ENCODE data around the gene PLCB3. TPM values are rescaled to one million over a fixed set of nuclear protein-coding genes. Genes with fewer than 3 reads are reported as not detected.
"Not testable (repeated sequence)": the region's sequence is repeated elsewhere in the genome, so short reads cannot be mapped to it uniquely, and the experiment has no call there.

Gene PLCB3
- total RNA-seq, 1 donor from 2014 or later = 20.8 TPM

DNA sequence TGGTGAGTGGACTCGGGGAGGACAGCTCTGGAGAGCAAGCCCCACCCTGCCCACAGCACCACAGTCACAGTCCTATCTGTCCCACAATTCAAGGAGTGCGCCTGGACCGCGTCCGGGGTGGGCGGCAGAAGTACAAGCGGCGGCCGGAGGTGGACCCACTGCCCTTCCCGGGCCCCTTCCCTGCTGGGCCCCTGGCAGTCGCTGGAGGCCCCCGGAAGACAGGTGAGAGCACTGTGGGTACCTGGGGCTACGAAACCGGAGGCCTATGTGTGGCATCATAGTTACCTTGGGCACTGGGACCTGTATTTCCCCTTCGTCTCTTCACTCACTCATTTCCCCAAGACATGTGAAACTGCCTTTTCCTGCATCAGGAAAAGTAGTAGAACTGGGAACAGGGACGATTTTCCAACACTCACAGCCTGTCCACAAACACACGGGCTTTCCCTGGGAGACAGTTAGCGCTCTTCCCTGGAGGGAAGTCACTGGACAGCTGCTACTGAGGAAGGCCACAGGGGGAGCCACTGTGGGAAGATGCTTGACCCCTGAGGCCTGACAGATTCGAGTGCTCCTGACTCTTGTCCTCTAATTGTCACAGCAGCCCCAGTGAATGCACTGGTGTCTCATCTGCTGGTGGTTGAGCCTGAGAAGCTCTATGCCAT lies 62.9 kb downstream of the PLCB3 start:
- Histone ChIP-seq H3K36me3 (ENCODE audit: control insufficient read depth, insufficient read depth, low read length) (peaks cover 10% of the 10 kb centered on the region), H3K27me3 (ENCODE audit: control insufficient read depth, insufficient read depth, low read length) (no peaks in the 10 kb centered on the region), H3K4me3 (ENCODE audit: low read depth, low read length) (no peak overlapping the region)
- TF ChIP-seq, protein P1, sequence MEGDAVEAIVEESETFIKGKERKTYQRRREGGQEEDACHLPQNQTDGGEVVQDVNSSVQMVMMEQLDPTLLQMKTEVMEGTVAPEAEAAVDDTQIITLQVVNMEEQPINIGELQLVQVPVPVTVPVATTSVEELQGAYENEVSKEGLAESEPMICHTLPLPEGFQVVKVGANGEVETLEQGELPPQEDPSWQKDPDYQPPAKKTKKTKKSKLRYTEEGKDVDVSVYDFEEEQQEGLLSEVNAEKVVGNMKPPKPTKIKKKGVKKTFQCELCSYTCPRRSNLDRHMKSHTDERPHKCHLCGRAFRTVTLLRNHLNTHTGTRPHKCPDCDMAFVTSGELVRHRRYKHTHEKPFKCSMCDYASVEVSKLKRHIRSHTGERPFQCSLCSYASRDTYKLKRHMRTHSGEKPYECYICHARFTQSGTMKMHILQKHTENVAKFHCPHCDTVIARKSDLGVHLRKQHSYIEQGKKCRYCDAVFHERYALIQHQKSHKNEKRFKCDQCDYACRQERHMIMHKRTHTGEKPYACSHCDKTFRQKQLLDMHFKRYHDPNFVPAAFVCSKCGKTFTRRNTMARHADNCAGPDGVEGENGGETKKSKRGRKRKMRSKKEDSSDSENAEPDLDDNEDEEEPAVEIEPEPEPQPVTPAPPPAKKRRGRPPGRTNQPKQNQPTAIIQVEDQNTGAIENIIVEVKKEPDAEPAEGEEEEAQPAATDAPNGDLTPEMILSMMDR (IDR thresholded peaks at IDR 0.05; ENCODE audit: insufficient read depth, low read length, severe bottlenecking) = peak; percentile 20
- no peak for FAIRE-seq
- DNase-seq (ENCODE audit: low read depth) = no peak

DNA sequence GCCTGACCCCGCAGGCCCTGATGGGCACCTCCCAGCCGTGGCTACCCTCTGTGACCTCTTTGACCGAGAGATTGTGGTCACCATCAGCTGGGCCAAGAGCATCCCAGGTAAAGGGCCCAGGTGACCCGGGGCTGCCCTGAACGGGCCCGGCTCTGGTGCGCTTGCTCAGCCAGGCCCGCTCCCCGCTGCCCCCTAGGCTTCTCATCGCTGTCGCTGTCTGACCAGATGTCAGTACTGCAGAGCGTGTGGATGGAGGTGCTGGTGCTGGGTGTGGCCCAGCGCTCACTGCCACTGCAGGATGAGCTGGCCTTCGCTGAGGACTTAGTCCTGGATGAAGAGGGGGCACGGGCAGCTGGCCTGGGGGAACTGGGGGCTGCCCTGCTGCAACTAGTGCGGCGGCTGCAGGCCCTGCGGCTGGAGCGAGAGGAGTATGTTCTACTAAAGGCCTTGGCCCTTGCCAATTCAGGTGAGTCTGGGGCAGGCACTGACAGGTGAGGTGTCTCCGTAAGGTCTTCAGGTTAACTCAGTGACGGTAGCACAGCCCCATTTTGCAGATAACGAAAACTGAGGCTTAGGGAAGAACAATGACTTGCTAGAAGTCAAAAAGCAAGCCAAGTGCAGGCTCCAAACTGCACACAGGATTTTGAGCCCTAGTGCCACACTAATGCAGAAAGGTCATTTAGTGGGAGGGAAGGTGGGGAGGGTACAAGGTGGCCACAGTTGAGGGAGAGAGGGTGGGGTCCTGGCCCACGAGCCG lies 63.7 kb downstream of the PLCB3 start:
- TF ChIP-seq, protein P1 (IDR thresholded peaks at IDR 0.05; ENCODE audit: insufficient read depth, low read length, severe bottlenecking) = no peak
- Histone ChIP-seq H3K27me3 (ENCODE audit: control insufficient read depth, insufficient read depth, low read length) (no peaks in the 10 kb centered on the region), H3K4me3 (ENCODE audit: low read depth, low read length) (no peak overlapping the region), H3K36me3 (ENCODE audit: control insufficient read depth, insufficient read depth, low read length) (peaks cover 14% of the 10 kb centered on the region)
- FAIRE-seq = no peak
- DNase-seq (ENCODE audit: low read depth) = no peak

DNA sequence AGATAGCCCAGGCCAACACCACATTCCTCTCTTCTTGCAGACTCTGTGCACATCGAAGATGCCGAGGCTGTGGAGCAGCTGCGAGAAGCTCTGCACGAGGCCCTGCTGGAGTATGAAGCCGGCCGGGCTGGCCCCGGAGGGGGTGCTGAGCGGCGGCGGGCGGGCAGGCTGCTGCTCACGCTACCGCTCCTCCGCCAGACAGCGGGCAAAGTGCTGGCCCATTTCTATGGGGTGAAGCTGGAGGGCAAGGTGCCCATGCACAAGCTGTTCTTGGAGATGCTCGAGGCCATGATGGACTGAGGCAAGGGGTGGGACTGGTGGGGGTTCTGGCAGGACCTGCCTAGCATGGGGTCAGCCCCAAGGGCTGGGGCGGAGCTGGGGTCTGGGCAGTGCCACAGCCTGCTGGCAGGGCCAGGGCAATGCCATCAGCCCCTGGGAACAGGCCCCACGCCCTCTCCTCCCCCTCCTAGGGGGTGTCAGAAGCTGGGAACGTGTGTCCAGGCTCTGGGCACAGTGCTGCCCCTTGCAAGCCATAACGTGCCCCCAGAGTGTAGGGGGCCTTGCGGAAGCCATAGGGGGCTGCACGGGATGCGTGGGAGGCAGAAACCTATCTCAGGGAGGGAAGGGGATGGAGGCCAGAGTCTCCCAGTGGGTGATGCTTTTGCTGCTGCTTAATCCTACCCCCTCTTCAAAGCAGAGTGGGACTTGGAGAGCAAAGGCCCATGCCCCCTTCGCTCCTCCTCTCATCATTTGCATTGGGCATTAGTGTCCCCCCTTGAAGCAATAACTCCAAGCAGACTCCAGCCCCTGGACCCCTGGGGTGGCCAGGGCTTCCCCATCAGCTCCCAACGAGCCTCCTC lies 64.6 kb downstream of the PLCB3 start:
- not testable (repeated sequence) for H3K27me3 ChIP-seq (ENCODE audit: control insufficient read depth, insufficient read depth, low read length); FAIRE-seq

DNA sequence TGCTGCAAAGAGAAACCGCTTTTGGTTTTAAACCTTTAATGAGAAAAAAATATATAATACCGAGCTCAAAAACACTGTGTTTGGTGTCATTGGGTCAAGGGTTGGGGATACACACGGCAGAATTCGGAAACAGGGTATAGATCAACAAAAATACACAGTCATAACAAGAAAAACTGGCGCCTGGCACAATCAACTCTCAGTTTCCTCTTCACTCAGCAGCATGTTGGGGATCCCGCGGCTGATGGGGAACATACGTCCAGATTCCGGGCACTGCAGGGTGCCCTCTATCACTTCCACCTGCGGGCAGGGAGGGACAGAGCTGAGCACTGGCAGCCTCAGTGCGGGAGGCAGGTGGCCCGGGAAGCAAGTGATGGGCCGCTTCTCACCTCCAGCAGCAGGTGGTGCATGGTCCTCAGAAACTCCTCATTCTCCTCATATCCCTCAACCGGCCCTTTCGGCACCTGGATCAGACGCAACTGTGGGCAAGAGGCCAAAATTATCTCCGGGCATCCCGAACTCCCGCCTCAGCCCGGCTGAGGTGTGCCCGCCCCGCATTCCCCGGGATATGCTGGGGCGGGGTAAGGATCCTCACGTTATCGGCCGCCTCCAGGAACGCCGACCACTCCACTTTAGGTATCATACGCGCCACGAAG lies 65.5 kb downstream of the PLCB3 start:
- TF ChIP-seq, protein P1 (IDR thresholded peaks at IDR 0.05; ENCODE audit: insufficient read depth, low read length, severe bottlenecking) = peak; percentile 60
- H3K36me3 ChIP-seq (ENCODE audit: control insufficient read depth, insufficient read depth, low read length) = peaks cover 19% of the 10 kb centered on the region
- FAIRE-seq (no peak), DNase-seq (ENCODE audit: low read depth) (peak; percentile 58)
- no peaks in the 10 kb centered on the region for H3K27me3 ChIP-seq (ENCODE audit: control insufficient read depth, insufficient read depth, low read length)
- peak overlapping the region; percentile 76 for H3K4me3 ChIP-seq (ENCODE audit: low read depth, low read length)

More for the DNA sequence above, 64.6 kb downstream of the PLCB3 start:
- DNase-seq (ENCODE audit: low read depth); H3K4me3 ChIP-seq (ENCODE audit: low read depth, low read length): not testable (repeated sequence)
- peaks cover 16% of the 10 kb centered on the region for H3K36me3 ChIP-seq (ENCODE audit: control insufficient read depth, insufficient read depth, low read length)

DNA sequence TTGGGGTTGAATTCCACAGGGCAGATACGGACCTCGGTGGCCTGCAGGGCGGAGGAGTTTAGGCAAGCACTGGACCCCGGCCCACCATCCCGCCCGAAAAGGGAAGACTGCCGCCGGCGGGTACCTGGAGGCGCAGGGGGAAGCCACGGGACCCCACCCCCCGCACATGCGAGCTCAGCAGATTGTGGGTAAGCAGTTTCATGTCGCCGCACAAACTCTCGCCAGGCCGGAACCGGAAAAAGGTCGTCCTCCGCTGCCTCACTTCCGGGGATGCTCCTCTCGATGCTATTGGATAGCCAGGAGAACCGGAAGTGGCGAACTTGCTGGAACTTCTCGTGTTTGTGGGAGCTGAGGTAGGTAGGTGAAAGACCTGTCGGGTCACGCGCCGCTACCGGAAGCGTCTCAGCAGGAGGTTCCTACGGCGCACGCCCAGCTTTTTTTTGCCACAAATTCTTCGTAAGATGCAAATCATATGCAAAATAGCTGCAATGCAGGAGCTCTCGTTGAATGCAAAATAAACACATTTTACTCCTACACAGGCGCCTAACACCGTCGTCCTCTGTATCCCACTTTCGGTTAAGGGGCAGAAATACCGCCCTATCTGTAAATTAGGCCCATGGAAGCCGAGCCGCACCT lies 66.1 kb downstream of the PLCB3 start, which contains the start of gene TRMT112:
Gene TRMT112 (minus strand): TSS at position 235 of the 636 bp plus-strand sequence. CDS start 33 bp downstream, at position 202.
- Histone ChIP-seq H3K4me3 (ENCODE audit: low read depth, low read length) (peak within 1 kb of the TSS; percentile 76), H3K36me3 (ENCODE audit: control insufficient read depth, insufficient read depth, low read length) (peaks cover 23% of the 10 kb centered on the region), H3K27me3 (ENCODE audit: control insufficient read depth, insufficient read depth, low read length) (no peaks in the 10 kb centered on the region)
- TF ChIP-seq, protein P1 (IDR thresholded peaks at IDR 0.05; ENCODE audit: insufficient read depth, low read length, severe bottlenecking) = no peak
- peak; percentile 98 for FAIRE-seq
- peak; percentile 98 for DNase-seq (ENCODE audit: low read depth)

Measured in bronchial epithelial cell (primary cell).